Measurements from ENCODE around the gene LRP4.

The LRP4 gene

GRCh38 chr11:46845740-46846509 lies 72.4 kb downstream of the LRP4 start, which contains the start of gene CKAP5:
Gene CKAP5 (minus strand): TSS chr11:46846280. CDS start chr11:46821231, 25,049 bp downstream.
- DNase-seq (ENCODE audit: low spot score) = peak; percentile 96

GRCh38 chr11:46845440-46845739 lies 73.0 kb downstream of the LRP4 start:
- no peak for DNase-seq (ENCODE audit: low spot score)

GRCh38 chr11:46840116-46840515 lies 78.2 kb downstream of the LRP4 start:
- DNase-seq (ENCODE audit: low spot score) = no peak

- DNase-seq (ENCODE audit: low spot score) = no peak
Observed at GRCh38 chr11:46838501-46838900, 79.8 kb downstream of the LRP4 start.

GRCh38 chr11:46837860-46838259 lies 80.5 kb downstream of the LRP4 start:
- DNase-seq (ENCODE audit: low spot score) = no peak

- DNase-seq (ENCODE audit: low spot score) = no peak
Observed at GRCh38 chr11:46836870-46837269, 81.5 kb downstream of the LRP4 start.

- DNase-seq (ENCODE audit: low spot score) = no peak
Observed at GRCh38 chr11:46836431-46836830, 81.9 kb downstream of the LRP4 start.

- DNase-seq (ENCODE audit: low spot score) = no peak
Observed at GRCh38 chr11:46835897-46836296, 82.5 kb downstream of the LRP4 start.

GRCh38 chr11:46834821-46835220 lies 83.5 kb downstream of the LRP4 start:
- no peak for DNase-seq (ENCODE audit: low spot score)

- DNase-seq (ENCODE audit: low spot score) = no peak
Observed at GRCh38 chr11:46832511-46833214, 85.7 kb downstream of the LRP4 start.

GRCh38 chr11:46827995-46828394 lies 90.4 kb downstream of the LRP4 start:
- DNase-seq (ENCODE audit: low spot score) = no peak

- DNase-seq (ENCODE audit: low spot score) = peak; percentile 74
Observed at GRCh38 chr11:46826310-46827044, 91.9 kb downstream of the LRP4 start.

- DNase-seq (ENCODE audit: low spot score) = peak; percentile 4
Observed at GRCh38 chr11:46808799-46809431, 109.4 kb downstream of the LRP4 start.
